A673 (cell line): ENCODE measurements around the gene ITGA6.

ENCODE experiments used
- EZH2 ChIP-seq: fragments of 200-600 bp; sonication (generic); IDR thresholded peaks from 2 replicates; pipeline ENCODE4 v1.6.1; 2017; ENCODE audit warnings: borderline replicate concordance, low read depth, mild to moderate bottlenecking, mixed read lengths, antibody characterized with exemption, low read length; ENCODE audit not compliant: poor library complexity, severe bottlenecking
- TF ChIP-seq, protein P1 (sequence below): fragments of 300-800, 200-600 bp; sonication (generic); conservative IDR thresholded peaks from 2 replicates; pipeline ENCODE4 v1.5.1; 2017; ENCODE audit warnings: low read depth, mild to moderate bottlenecking, antibody characterized with exemption, low read length, moderate library complexity, mixed read lengths

DNA sequence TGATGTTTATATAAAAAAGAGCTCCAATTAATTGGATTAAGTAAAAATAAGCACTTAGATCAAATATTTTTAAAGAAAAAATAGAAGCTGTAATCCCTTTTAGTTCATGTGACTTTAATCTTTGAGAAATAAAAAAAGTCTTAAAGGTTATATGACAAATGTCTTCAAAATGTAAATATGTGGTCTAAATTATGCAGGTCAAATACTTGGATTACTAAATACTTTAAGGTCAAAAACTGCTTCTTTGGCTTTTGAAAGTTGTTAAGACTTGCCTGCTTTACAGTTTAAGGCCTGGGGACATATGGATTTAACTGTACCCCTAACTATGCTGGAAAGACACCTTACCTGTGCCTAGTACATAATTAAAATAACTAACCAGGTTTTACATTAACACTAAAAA, 113.0 kb downstream of the ITGA6 start:
- TF ChIP-seq, protein P1, sequence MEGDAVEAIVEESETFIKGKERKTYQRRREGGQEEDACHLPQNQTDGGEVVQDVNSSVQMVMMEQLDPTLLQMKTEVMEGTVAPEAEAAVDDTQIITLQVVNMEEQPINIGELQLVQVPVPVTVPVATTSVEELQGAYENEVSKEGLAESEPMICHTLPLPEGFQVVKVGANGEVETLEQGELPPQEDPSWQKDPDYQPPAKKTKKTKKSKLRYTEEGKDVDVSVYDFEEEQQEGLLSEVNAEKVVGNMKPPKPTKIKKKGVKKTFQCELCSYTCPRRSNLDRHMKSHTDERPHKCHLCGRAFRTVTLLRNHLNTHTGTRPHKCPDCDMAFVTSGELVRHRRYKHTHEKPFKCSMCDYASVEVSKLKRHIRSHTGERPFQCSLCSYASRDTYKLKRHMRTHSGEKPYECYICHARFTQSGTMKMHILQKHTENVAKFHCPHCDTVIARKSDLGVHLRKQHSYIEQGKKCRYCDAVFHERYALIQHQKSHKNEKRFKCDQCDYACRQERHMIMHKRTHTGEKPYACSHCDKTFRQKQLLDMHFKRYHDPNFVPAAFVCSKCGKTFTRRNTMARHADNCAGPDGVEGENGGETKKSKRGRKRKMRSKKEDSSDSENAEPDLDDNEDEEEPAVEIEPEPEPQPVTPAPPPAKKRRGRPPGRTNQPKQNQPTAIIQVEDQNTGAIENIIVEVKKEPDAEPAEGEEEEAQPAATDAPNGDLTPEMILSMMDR: no peak
- TF ChIP-seq EZH2: no peak
